HG03097 (cell line): ENCODE measurements around the gene MRPS35.
A peak's percentile ranks its signal among the peaks of the same experiment; 100 is the strongest.

Source experiments
- ATAC-seq: cut with Tn5 transposase; IDR thresholded peaks from one replicate; pipeline ENCODE4 v1.9.1; 2021; ENCODE audit not compliant: unreplicated experiment, low FRiP score

MRPS35 gene

GRCh38 chr12:27771481-27772327 is 61.1 kb downstream of the MRPS35 start:
- no peak for ATAC-seq

- no peak for ATAC-seq
These were observed 61.9 kb downstream of the MRPS35 start for GRCh38 chr12:27772328-27773049.

- ATAC-seq, result no peak
These were observed 66.5 kb downstream of the MRPS35 start for GRCh38 chr12:27777141-27777540.

DNA sequence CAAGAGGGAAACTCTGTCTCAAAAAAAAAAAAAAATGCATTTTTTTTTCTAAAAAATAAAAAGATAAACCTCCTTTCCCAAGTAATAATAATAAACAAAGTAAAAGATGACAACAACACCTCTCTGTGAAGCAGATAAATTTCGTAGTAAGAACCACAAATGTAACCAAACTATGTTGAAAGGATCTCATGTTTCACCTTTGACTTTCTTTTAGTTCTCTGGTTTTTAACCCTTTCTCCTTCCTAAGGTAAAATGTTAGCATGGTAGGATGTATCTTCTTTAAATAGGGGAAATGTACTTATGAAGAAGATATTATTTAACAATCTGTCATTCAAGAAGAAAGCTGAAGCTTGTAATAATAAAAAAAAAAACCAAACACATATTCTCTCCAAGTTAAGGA is 67.6 kb downstream of the MRPS35 start:
- no peak for ATAC-seq

GRCh38 chr12:27779416-27779919 is 68.8 kb downstream of the MRPS35 start:
- peak; percentile 6 for ATAC-seq

DNA sequence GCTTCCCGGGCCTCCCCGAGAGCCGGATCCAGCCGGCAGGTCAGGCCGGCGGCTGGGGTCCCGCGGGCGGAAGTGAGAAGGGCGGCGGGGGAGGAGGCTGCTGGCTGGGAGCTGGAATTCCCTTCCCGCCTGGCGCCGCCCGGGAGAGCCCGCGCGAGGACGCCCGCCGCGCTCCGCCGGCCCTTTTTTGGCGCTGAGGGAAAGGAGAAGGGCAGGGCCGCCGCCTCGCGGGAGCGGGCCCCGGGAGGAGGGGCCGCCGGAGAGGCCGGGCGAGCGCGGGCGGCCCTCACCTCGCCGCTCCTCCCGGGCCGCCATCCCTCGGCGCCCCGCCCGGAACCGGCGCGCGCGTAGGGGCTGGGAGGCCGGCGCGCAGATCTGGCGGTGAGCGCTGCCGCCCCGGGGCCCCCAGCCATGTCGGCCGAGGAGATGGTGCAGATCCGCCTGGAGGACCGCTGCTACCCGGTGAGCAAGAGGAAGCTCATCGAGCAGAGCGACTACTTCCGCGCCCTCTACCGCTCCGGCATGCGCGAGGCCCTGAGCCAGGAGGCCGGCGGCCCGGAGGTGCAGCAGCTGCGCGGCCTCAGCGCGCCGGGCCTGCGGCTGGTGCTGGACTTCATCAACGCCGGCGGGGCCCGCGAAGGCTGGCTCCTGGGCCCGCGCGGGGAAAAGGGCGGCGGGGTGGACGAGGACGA is 69.4 kb downstream of the MRPS35 start, which contains the start of the genes KLHL42 and MANSC4:
Gene KLHL42 (plus strand): TSS at position 314 of the 692 bp plus-strand sequence. CDS start 98 bp downstream, at position 412.
Gene MANSC4 (minus strand): TSS at position 317 of the 692 bp plus-strand sequence. CDS start 8,960 bp downstream, outside the sequence.
- peak; percentile 89 for ATAC-seq

GRCh38 chr12:27780612-27781408 is 70.2 kb downstream of the MRPS35 start:
- ATAC-seq, result peak; percentile 29

- no peak for ATAC-seq
These were observed 71.0 kb downstream of the MRPS35 start for GRCh38 chr12:27781680-27782079.

- no peak for ATAC-seq
These were observed 71.8 kb downstream of the MRPS35 start for GRCh38 chr12:27782481-27782880.

DNA sequence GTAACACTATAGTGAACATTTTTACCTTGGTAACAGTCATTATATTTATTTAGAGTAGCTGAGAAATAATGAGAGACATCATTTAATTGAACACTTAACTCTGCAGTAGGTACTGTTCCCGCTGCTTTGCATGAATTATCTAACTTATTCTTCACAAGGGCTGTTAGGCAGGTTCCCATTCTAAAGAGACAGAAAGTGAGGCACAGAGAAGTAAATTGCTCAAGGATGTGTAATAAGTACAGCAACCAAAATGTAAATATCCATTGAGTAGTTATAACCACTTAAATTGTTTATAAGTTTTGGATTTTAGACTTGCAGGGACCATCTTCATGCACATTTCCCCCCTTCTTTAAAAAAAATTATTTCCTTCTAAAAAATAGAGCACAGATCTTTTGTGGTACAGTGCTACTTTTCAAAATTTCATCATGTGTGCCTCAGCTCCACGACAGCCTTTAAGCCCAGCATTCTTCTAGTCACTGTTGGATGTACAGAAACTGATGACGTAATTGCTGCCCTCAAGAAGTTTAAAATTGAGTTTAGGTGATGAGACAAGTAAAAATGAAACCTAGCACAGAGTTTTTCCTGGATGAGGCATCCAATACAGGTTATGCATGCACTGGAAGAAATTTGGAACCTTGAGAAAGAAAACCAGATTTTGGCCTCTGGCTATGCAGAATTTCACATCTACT is 75.4 kb downstream of the MRPS35 start:
- no peak for ATAC-seq

DNA sequence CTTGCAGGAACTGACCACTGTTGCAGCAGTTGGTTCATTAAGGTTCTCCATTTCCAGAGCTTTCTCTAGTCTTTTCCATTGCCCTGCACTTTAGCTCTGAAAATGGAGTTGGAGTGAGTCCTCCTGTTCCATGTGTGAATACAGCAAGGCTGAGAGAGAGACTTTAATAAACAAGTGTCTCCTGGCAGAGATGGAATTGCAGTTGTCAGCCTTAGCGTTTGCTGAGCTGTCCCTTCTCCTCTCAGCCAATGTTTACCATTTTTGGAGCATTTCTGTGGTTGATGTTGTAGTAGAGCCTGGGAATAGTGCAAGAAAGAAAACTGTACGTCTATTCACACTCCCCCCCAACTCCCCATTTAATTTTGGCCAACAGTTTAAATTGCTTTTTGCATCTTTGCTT is 76.9 kb downstream of the MRPS35 start:
- no peak for ATAC-seq

GRCh38 chr12:27790179-27790578 is 79.5 kb downstream of the MRPS35 start:
- ATAC-seq, result no peak

- no peak for ATAC-seq
These were observed 84.4 kb downstream of the MRPS35 start for GRCh38 chr12:27794818-27795584.

DNA sequence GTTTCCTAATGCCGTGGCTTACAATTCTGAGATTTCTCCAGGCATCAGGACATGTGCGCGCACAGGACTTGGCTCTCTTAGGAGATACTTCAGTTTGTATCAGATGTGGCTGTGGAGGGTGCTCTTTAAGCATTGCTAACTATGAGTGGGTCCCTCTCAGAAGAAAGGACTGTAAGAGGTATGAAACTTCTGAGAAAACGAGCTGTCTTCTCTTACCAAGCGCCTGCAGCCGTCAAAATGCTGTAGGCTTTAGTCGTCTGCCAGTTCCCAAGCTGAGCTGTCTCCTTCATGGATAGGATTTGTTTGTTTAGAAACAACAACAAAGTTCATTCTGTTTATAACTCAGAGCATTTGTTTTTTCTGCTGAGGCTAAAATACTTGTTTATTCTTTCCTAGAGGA is 85.5 kb downstream of the MRPS35 start:
- ATAC-seq, result no peak

DNA sequence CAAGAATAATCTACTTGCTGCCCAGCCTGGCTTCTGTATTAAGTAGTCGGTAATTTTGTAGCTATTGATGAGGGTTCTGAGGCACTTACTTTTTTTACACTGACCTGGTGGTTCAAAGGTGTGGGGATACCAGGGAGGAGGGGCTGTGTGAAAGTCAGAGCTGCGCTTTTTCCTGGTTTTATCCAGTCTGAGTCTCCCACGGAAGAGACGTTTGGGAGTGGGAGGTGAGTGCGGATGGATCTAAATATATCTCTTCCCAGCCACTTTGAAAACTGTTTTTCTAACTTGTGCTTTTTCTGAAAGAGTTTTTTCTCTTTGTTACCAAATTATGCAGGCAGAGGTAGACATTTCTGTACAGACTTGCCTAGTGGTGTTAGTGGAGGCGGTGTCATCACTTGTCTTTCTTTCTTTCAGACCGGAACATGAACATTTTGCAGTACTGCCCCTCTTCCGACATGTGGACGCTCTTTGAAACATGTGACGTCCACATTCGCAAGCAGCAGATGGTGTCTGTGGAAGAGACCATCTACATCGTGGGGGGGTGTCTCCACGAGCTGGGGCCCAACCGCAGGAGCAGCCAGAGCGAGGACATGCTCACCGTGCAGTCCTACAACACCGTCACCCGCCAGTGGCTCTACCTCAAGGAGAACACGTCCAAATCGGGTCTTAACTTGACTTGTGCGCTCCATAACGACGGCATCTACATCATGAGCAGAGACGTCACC is 86.8 kb downstream of the MRPS35 start:
- ATAC-seq, result no peak

DNA sequence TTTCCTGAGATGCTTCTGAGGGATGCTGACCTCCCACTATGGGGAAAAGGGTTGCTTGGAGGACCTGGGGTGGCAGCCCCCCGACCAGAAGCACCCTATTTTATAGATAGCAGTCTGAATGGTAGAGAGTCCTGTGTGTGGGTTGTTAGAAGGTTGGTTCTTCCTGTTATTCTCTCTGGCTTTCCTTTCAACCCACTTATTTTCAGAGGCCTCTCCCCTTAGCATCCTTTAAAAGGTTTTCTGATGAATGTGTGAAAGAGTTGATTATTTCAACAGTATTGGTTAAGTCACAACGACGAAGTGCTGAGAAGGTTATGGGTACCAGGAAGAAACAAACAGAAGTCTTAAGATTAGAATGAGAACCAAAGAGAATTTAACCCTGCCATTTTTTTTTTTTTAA is 90.2 kb downstream of the MRPS35 start:
- no peak for ATAC-seq

GRCh38 chr12:27801630-27802029 is 91.0 kb downstream of the MRPS35 start:
- no peak for ATAC-seq

- ATAC-seq, result no peak
These were observed 91.9 kb downstream of the MRPS35 start for GRCh38 chr12:27802511-27802910.
